ENCODE data around the gene TTLL1.
A peak's percentile ranks its signal among the peaks of the same experiment; 100 is the strongest.
"Not testable (repeated sequence)": the region's sequence is repeated elsewhere in the genome, so short reads cannot be mapped to it uniquely, and the experiment has no call there.

TTLL1 gene

DNA sequence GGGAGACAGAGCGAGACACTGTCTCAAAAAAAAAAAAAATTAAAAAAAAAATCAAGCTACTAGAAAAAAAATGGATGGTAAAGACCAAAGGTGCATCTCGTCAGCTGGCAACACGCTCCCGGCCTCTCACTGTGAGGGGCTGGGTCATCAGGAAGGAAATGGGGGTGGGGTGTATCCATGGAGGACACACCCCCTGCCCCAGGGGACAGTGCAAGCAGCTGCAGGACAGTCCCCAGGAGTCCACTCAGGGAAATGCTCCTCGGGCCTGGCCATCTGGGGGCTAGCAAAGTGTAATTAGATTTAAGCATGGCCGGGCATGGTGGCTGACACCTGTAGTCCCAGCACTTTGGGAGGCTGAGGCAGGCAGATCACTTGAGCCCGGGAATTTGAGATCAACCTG, 23.1 kb downstream of the TTLL1 start:
- no peak for DNase-seq

DNA sequence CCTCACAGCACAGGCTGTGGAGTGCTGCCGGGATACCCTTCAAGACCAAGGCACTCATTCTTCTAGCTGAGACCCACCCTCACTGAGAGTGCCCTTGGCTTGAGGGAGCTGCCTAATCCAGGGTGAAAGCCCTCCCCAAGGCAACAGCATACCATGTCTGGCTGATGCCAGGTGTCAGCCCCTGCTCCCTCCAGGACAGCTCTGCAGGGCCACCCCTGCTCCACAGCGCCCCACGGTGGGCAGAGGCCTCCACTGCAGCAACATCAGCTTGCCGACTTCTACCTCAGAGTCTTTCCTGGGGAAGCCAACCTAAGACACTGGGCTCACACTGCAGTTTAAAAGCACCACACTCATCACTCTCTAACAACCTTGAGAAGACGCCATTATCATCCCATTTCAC, 29.0 kb downstream of the TTLL1 start:
- peak in 3 of 5 donors; percentile 11 to 37 (median 14) for DNase-seq

DNA sequence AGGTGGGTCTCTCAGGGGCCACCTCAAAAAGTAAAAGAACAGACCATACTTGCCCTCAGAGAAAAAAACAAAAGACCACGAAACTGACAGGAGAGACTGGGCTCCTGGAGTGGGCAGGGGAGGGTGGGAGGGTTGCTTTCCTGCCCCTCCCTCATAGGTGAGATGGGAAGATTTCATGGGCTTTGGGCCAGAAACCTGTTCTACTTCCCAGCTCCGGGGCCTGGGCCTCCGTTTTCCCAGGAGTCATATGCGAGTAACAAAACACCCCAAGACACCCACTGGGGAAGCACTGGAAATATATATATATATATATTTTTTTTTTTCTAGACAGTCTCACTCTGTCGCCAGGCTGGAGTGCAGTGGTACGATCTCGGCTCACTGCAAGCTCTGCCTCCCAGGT, 31.6 kb downstream of the TTLL1 start:
- no peak for DNase-seq

DNA sequence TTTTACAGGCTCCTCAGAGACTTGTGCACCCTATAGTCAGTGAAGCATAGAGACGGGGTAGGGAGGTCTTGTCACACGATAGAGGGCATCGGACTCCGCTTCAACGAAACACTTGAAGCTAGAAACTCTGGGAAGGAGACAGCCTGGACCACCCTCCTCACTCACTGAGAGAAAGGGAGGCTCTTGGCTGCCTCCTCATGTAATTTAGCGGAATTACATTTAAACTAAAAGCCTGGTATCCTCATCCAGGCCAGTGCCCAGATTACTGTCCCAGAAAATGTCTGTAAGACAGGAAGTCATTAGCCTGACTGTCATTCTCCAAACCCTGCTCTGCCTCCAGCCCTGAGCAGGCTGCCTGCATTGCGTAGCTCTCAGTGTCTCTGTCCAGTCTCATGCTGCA, 36.0 kb downstream of the TTLL1 start:
- DNase-seq = no peak

DNA sequence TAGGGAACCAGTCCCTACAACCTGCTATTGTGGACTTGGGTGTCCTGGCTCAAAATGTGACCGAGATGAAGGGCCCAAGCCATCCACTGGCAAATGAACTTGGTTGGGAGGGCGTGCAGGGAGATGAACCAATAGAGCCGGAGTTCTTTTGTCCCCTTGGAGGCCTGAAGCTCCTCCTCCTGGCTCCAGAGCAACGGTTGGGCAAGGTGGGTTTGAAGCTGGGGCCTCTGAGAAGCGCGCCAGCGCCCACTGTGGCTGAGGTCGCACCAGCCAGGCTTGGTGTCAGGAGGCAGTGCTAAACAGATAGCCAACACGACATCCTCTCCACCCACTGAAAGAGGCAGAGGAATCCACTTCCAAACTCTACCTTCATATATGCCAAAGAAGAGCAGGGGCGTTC, 38.2 kb downstream of the TTLL1 start:
- DNase-seq = no peak

DNA sequence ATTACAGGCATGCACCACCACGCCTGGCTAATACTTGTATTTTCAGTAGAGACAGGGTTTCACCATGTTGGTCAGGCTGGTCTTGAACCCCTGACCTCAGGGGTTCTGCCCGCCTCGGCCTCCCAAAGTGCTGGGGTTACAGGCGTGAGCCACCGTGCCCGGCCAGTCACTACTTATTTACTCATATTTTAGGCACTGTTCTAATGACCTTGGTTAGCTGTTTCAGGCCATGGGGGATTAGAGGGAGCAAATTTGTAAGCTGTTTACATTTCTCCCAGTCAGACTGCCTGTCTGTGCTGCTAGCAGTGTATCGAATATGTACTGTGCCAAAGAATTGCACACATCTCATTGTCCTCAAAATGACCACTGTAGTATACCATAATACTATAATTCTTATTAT, 41.6 kb downstream of the TTLL1 start:
- DNase-seq = no peak

DNA sequence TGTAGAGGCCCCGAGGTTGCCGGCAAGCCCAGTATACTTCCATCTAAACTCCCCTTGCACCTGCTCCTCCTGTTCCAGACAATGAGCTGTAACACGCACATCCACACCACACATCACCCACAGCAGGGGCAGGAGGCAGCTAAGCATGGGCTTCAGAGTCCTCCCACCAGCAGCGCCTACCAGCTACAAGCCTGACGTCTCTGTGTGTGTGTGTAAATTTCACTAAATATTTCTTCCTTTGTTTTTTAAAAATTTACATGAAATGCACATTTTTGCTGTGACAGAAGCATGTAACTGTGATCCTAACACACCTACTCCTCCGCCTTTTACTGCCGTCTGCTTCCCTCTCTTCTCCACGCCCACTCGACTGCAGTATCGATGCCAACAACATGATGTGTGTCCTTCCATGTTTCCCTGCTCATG, 44.9 kb downstream of the TTLL1 start:
- DNase-seq = no peak

DNA sequence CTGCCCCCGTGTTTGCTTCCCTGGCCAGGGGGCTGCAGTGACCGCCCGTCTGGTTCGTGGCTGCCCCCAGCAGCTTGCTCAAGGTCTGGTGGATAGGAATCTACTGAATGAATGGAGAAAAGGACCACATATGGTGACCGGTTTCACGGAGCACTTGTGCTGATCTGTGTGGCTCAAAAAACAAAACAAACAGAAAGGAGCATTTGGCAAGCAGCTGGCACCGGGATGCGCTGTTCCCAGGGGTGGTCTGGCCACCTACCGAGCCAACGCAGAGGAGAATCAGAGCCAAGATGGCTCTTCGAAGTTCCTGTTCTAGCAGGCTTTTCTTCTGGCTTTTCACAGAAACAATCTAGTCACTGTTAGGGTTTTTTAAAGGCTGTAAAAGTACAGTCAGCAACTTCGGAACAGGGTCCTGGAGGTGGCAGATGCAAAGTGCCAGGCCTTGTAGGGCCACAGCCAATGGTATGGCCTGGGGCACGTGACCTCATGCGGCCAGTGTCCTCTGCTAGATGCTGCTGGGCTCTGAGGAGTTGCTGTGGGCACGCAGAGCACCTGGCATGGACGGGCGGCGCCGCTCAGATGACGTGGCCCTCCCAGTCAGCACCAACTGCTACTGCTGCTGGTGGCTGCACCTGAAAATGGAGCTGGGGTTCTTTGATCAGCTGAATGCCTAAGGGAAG, 47.0 kb downstream of the TTLL1 start:
- no peak for DNase-seq

DNA sequence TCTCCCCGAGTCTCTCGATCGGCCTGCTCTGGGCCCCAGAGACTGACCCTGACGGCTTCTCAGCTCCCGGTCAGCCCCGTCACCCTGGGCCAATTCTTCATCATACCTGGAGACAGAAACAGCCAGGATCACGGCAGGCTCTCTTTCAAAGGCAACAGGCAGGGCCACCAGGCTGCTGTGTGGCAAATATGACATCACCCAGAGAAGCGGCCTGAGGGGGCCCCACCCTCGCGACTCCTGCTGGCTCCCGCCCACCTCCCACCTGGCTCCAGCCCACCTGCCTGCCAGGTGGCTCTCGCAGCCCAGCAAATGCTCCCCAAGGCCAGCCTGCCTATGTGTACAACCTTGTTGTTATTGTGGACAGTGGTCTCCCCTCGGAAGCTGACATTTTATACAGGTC, 49.4 kb downstream of the TTLL1 start:
- no peak for DNase-seq

DNA sequence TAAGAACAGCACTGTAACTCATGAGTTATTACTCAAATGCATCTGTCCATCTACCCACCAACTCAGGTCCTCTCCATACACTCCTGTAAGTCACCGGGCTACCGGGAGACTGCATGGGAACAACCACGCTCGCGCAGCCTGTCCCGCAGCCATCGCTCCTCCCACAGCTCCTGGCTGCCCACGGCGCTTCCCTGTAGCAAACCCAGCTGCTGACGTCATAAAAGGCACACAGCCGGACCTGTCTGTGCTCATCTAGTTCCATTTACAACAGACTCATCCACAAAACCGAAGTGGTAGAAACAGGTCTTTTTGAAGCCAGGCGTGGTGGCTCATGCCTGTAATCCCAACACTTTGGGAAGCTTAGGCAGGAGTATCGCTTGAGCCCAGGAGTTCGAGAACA, 50.9 kb downstream of the TTLL1 start:
- DNase-seq = no peak

DNA sequence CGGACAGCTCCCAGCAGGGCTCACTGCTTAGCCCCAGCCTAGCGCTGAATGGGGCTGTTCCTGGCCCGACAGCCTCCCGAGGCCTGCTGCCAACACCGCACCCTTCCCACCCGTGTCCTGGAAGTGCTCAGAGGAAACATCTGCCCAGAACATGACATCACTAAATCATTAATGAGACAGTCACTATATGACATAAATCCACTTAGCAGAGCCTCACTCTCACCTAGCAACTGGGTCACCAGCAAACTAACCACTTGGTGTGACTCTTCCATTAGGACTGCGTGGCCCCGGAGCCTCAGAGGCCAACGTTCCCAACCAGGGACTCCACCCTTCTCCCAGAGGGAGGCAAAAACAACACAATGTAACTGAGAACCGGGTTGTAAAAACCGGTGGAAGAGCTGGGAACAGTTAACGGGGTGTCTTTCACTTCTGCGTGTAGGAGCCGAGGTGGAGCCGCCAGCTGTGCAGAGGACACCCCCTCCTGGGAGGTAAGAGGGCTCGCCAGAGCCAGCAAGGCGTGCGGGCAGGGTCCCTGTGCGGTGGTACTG, 52.8 kb downstream of the TTLL1 start:
- DNase-seq = no peak

DNA sequence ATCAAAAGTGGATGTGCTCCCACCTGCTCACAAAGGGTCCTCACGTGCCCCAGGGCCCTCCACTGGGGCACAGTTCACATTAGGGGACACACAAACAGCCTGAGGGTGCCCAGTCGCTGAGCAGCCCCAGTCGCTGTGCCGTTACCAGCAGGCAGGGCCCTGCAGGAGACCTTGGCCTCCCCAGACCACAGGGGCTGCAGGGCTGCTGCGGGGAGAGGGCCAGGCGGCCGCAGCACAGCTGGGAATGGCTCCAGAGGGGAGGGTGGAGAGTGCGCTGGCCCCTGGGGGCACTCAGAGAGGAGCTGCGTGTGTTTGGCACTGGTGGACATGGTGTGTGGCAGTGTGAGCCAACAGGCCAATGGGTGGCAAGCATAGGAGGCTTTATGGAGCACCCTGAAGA, 53.9 kb downstream of the TTLL1 start:
- no peak for DNase-seq

DNA sequence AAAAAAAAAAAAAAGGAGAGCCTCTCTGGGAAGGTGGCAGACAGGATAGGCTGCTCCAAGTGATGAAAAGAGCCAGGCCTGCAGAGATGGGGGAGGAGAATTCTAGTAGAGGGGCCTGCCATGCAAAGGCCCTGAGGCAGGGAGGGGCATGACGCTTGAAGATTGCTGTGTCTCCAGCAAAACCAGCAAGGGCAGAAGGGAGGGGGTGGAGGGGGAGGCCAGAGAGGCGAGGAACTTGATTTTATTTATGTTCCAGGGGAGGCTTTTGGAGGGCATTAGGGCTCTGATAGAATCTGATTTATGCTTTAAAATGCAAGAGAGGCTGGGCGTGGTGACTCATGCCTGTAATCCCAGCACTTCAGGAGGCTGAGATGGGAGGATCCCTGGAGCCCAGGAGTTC, 57.6 kb downstream of the TTLL1 start:
- no peak for DNase-seq

DNA sequence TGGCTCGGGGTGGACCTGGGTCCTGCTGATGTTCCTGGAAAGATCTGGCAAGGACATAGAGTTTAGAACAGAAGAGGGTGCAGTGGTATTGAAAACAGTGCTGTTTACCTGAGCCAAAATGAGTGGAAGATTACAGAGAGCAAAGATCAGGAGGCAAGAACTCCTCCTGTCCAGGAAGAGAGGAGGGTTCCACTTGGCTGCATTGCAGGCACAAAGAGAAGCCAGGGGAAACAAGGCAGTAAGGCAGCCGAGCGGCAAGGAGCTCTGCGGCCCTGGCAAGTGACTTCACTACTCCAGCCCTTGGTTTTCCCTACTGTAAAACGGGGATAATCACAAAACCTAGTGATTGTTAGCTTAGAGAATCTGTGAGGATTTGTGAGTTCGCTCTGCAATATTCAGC, 70.6 kb downstream of the TTLL1 start:
- DNase-seq = no peak

DNA sequence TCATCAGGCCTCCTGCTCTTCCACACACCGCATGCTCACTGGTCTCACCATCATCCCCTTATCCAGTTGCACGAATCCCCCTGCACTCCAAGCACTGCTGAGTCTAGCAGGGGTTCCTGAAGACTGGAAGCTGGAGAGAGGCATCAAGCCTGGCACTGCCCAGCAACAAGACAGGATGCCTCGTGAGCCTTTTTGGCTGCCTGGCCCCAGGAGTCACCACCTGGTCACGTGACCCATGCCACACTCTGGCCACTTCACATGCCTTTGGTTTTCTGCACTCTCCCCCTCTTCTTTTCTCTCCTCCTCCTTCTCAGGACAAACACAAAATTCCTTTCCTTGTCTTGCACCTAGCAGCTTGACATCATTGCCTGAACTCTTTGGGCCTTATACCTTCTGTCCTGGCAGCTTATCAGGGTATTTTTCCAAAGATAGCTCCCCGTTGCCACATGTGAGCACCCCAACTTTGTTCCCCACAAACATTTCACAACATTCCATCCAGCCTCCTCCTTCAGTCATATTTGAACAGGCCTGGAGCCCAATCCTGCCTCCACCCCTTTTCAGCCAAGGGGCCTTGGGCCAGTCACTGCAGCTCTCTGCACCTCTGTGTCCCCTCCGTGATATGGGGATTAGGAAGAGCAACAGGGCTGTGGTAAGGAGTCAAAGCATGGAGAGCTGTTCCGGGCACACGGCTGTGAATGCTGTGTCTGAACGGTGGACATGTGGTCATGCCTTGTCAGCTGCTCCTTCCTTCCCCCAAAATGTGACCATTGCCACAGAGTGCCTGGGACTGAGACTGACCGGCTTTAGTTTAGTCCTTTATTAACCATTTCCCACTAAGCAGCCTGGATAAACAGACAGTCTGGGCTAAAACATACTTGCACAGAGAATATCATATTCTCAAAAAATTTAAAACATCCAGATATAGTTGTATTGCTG, 71.4 kb downstream of the TTLL1 start:
- no peak for DNase-seq

DNA sequence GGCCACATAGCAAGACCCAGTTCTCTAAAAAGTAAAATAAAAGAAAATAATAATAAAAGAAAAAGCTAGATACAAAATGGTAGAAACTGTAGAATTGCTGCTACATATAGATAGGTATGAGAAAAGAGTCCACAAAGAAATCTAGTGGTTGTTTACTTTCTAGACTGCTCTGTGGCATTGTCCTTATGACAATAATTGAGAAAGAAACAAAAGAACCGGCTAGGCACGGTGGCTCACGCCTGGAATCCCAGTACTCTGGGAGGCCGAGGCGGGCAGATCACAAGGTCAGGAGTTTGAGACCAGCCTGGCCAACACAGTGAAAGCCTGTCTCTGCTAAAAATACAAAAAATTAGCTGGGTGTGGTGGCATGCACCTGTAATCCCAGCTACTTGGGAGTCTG, 73.0 kb downstream of the TTLL1 start:
- not testable (repeated sequence) for DNase-seq

DNA sequence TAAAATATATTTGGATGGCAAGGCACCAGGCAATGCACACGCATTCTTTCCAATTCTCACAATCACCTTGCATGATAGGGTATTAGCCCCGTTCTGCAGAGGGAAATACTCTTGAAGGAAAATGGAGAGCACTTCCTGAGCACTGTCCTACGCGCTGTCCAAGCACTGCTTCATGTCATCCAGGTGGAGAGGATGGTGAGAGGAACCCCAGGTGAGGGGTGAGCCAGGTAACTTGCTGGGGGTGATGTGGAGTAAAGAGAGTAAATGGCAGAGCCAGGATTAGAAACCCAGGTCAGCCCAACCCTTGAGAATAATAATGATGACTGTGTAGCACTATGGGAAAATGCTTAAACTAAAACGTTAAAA, 73.5 kb downstream of the TTLL1 start:
- no peak for DNase-seq

DNA sequence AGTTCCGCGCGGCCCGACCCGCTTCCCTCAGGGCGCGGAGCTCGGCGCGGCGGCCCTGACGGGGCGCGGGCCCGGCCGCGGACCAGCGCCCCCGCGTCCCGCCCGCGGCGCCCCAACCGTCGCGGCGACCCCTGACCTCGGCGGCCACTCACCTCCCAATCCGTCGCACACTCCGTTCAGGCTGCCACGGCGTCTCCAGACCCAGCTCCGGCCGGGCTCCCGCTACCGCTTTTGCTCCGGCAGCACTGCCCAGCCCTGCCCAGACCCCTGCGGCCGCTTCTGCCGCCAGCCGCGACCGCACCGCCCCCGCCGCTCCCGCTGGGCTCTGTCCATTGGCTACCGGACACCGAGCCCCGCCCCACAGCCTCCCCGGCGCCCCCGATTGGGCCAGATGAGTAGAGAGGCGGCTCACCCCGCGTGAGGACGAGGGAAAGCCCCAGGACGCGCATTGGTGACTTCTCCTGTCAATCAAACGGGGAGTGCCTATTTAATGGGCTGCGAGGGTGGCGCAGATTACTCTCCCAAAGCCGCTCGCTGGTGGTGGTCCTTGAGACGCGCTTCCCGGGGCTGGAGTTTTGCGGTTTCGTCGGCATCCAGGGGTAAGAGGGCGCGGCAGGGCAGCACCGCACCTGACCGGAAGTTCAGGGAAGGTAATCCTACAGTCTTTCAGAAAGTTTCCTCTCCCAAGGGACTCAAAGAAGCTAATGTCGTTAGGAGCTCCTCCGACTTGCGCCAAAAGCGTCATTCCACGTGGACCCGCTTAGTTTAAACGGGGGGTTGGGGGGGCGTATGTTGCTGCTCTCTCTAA, 74.1 kb downstream of the TTLL1 start, which contains the start of gene PACSIN2:
PACSIN2 (minus strand) TSS at position 281 of the 808 bp plus-strand sequence. CDS start 103,069 bp downstream, outside the sequence.
- DNase-seq = peak; percentile 97 to 99 (median 97)

DNA sequence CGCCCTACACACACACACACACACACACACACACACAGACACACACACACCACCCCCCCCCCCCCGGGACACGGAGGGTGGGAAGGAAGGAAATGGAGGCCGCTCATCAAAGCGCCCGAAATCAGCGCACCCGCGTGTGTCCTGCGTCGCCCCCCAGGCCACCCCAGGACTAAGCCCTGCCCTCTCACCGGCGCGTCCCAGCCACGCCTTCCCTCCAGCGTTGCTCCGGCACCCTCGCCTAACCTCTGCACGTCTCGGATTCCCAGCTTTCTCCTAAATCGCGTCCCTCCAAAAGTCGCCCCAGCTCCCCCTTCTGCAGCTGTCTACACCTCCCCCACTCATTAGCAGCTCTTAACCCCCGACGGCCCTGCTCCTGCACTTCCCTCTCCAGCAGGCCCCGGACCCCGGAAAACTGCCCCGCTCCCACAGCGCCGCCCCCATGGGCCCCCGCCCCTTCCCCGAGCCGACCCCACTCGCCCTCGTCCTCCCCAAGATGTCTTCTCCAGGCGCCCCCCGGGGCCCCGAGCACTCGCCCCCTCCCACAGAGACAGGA, 74.8 kb downstream of the TTLL1 start:
- DNase-seq = peak in 4 of 5 donors; percentile 16 to 44 (median 29)

DNA sequence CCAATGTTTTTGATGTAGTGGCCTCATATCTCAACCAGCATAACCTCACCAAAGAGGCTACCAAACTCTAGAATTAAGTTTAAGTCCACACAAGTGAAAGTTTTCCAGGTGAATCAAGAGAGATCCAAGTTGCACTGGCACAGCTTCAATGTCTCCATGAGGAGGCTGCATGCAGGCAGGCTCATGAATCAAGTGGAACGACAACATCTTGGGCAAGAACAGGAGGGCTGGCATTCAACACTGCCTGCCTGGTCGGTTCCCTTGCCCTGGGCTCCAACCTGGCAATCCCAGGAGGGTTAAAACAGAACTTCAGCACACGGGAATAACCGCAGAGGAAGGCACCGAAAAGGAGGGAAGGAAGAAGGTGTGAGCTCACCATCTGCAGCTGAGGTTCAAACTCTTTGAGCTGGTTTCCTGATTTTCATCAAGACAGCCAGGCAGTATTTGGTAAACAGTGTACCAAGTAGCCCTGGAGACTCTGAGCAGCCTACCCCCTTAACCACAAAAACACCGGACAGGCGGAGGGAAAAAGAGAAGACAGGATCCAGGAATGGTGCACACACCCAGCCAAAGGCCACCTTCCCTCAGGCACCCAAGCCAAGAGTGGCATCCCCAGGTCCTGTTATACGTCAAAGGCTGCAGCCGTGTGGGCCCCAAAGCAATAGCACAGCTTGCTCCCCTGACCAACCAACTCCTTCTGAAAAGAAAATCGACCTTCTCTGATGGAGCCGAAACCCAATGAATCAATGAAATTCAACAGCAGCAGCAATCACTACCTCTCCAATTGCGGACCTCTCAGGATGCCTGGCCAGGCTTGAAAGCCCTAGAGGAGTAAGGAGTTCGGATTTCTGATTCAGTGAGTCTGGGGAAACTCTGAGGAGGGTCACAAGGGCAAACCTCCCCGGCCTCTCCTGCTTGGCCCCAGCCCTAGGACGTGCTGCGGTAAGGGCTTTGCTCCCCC, 75.6 kb downstream of the TTLL1 start:
- DNase-seq = peak in 1 of 5 donors; percentile 37

DNA sequence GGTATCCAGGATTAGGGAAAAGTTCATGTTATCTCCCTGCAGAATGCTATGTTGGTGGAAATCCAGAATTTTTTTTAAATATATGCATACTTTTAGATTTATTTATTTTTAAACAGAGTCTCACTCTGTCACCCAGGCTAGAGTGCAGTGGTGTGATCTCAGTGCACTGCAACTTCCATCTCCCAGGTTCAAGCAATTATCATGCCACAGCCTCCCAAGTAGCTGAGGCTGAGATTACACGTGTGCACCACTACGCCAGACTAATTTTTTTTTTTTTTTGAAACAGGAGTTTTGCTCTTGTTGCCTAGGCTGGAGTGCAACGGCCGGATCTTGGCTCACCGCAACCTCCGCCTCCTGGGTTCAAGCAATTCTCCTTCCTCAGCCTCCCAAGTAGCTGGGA, 76.8 kb downstream of the TTLL1 start:
- no peak for DNase-seq
